ENCODE data around the gene FAM120A.

DNA sequence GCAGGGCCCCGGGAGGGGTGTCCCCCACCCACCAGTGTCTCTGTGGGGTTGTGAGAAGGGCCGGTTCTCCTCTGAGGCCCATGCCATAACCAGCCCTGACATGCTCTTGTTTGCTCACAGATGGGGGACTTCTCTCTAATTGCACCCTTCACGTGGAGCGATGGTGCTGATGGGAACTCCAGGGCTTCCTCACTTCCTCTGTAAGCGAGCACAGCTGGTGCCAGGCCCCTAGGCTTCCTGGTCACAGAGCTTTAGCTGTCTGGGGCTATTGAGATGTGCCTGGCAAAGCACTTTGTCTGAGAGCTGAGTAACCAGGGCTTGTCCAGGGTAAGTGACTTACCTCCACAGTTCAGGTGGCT lies 161.3 kb downstream of the FAM120A start:
- TF ChIP-seq TCF7L2 (IDR thresholded peaks at IDR 0.05; ENCODE audit: low read depth, low read length), result no peak
- TF ChIP-seq, protein P1, sequence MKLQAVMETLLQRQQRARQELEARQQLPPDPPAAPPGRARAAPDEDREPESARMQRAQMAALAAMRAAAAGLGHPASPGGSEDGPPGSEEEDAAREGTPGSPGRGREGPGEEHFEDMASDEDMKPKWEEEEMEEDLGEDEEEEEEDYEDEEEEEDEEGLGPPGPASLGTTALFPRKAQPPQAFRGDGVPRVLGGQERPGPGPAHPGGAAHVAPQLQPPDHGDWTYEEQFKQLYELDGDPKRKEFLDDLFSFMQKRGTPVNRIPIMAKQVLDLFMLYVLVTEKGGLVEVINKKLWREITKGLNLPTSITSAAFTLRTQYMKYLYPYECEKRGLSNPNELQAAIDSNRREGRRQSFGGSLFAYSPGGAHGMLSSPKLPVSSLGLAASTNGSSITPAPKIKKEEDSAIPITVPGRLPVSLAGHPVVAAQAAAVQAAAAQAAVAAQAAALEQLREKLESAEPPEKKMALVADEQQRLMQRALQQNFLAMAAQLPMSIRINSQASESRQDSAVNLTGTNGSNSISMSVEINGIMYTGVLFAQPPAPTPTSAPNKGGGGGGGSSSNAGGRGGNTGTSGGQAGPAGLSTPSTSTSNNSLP (IDR thresholded peaks at IDR 0.05; ENCODE audit: borderline replicate concordance, low read depth, low read length), result no peak
- TF ChIP-seq TBL1XR1 (IDR thresholded peaks at IDR 0.05; ENCODE audit: low read length in 2 of 2), result no peak
- TF ChIP-seq ZNF764 (CRISPR knock-in tag; IDR thresholded peaks at IDR 0.05; ENCODE audit: low read depth), result no peak
- no peak for TF ChIP-seq ETV6 (IDR thresholded peaks at IDR 0.05; ENCODE audit: borderline replicate concordance in 1 of 2, low read depth in 2 of 2, low read length in 1 of 2)
- TF ChIP-seq ETV6 (CRISPR knock-in tag; IDR thresholded peaks at IDR 0.05; ENCODE audit: borderline replicate concordance), result no peak
- TF ChIP-seq RAD21 (CRISPR knock-in tag; conservative IDR thresholded peaks at IDR 0.05 in 1 of 2, IDR thresholded peaks at IDR 0.05 in 1 of 2), result no peak
- TF ChIP-seq ZNF133 (CRISPR knock-in tag; IDR thresholded peaks at IDR 0.05), result no peak
- TF ChIP-seq ZKSCAN8 (CRISPR knock-in tag; IDR thresholded peaks at IDR 0.05), result no peak
- TF ChIP-seq, protein P2, sequence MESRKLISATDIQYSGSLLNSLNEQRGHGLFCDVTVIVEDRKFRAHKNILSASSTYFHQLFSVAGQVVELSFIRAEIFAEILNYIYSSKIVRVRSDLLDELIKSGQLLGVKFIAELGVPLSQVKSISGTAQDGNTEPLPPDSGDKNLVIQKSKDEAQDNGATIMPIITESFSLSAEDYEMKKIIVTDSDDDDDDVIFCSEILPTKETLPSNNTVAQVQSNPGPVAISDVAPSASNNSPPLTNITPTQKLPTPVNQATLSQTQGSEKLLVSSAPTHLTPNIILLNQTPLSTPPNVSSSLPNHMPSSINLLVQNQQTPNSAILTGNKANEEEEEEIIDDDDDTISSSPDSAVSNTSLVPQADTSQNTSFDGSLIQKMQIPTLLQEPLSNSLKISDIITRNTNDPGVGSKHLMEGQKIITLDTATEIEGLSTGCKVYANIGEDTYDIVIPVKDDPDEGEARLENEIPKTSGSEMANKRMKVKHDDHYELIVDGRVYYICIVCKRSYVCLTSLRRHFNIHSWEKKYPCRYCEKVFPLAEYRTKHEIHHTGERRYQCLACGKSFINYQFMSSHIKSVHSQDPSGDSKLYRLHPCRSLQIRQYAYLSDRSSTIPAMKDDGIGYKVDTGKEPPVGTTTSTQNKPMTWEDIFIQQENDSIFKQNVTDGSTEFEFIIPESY (CRISPR knock-in tag; IDR thresholded peaks at IDR 0.05), result no peak
- TF ChIP-seq NR2F6 (CRISPR knock-in tag; IDR thresholded peaks at IDR 0.05), result no peak
- no peak for TF ChIP-seq NBN (IDR thresholded peaks at IDR 0.05; ENCODE audit: low read depth)
- no peak for TF ChIP-seq ZKSCAN3 (CRISPR knock-in tag; IDR thresholded peaks at IDR 0.05)
- TF ChIP-seq ZBTB7A (IDR thresholded peaks at IDR 0.05; ENCODE audit: borderline replicate concordance, control insufficient read depth, low read depth, low read length), result no peak
- no peak for TF ChIP-seq BRD9 (IDR thresholded peaks at IDR 0.05; ENCODE audit: low read depth, partially characterized antibody)
